ENCODE measurements around the gene TBPL1.
"Not testable (repeated sequence)": the region's sequence is repeated elsewhere in the genome, so short reads cannot be mapped to it uniquely, and the experiment has no call there.

Gene TBPL1

GRCh38 chr6:133952815-133953633 is at the start of gene TBPL1:
TSS of gene TBPL1 (plus strand) at chr6:133953224. CDS start at chr6:133980126, 26,902 bp downstream.
- peak; percentile 88 for DNase-seq (ENCODE audit: low read depth)

GRCh38 chr6:133903855-133904254 is 49.2 kb upstream of the TBPL1 start:
- no peak for DNase-seq (ENCODE audit: low read depth)

GRCh38 chr6:133906050-133906449 is 47.0 kb upstream of the TBPL1 start:
- no peak for DNase-seq (ENCODE audit: low read depth)

- DNase-seq (ENCODE audit: low read depth) = peak; percentile 89
Observed at GRCh38 chr6:133916650-133917151, 36.3 kb upstream of the TBPL1 start.

GRCh38 chr6:133917781-133918180 is 35.2 kb upstream of the TBPL1 start:
- no peak for DNase-seq (ENCODE audit: low read depth)

GRCh38 chr6:133918208-133918930 is 34.7 kb upstream of the TBPL1 start:
- DNase-seq (ENCODE audit: low read depth) = no peak

- DNase-seq (ENCODE audit: low read depth) = no peak
Observed at GRCh38 chr6:133919362-133919761, 33.7 kb upstream of the TBPL1 start.

GRCh38 chr6:133921249-133921859 is 31.7 kb upstream of the TBPL1 start:
- DNase-seq (ENCODE audit: low read depth) = peak; percentile 69

- DNase-seq (ENCODE audit: low read depth) = peak; percentile 51
Observed at GRCh38 chr6:133923938-133924593, 29.0 kb upstream of the TBPL1 start.

- not testable (repeated sequence) for DNase-seq (ENCODE audit: low read depth)
Observed at GRCh38 chr6:133931221-133931620, 21.8 kb upstream of the TBPL1 start.

GRCh38 chr6:133936352-133936751 is 16.7 kb upstream of the TBPL1 start:
- DNase-seq (ENCODE audit: low read depth) = not testable (repeated sequence)

GRCh38 chr6:133937909-133938308 is 15.1 kb upstream of the TBPL1 start:
- DNase-seq (ENCODE audit: low read depth) = no peak

- no peak for DNase-seq (ENCODE audit: low read depth)
Observed at GRCh38 chr6:133938533-133938932, 14.5 kb upstream of the TBPL1 start.

- no peak for DNase-seq (ENCODE audit: low read depth)
Observed at GRCh38 chr6:133939778-133940667, 13.0 kb upstream of the TBPL1 start.

GRCh38 chr6:133945158-133945557 is 7.9 kb upstream of the TBPL1 start:
- no peak for DNase-seq (ENCODE audit: low read depth)

- DNase-seq (ENCODE audit: low read depth) = no peak
Observed at GRCh38 chr6:133947302-133947900, 5.6 kb upstream of the TBPL1 start.

- no peak for DNase-seq (ENCODE audit: low read depth)
Observed at GRCh38 chr6:133948472-133948871, 4.6 kb upstream of the TBPL1 start.

GRCh38 chr6:133951227-133951626 is 1.8 kb upstream of the TBPL1 start:
- DNase-seq (ENCODE audit: low read depth) = no peak

- DNase-seq (ENCODE audit: low read depth) = peak; percentile 70
Observed at GRCh38 chr6:133951881-133952814, 876 bp upstream of the TBPL1 start.

Measured in HS-27A (cell line).